ENCODE data around the gene DNAJB8.

The DNAJB8 gene

GRCh38 chr3:128497305-128498126 is 30.8 kb upstream of the DNAJB8 start:
- H3K9me3 Mint-ChIP-seq = peaks cover 4% of the 10 kb centered on the region
- peak; percentile 40 for TF ChIP-seq CTCF (IDR thresholded peaks at IDR 0.05)
- H3K4me3 Mint-ChIP-seq = peak overlapping the region; percentile 78
- H3K36me3 Mint-ChIP-seq (ENCODE audit: low read depth) = no peaks in the 10 kb centered on the region
- H3K27ac Mint-ChIP-seq = no peak overlapping the region
- peak; percentile 94 for DNase-seq
- peaks cover 11% of the 10 kb centered on the region for H3K4me1 Mint-ChIP-seq
- peaks cover 96% of the 10 kb centered on the region for H3K27me3 Mint-ChIP-seq (ENCODE audit: low read depth, poor library complexity)

DNA sequence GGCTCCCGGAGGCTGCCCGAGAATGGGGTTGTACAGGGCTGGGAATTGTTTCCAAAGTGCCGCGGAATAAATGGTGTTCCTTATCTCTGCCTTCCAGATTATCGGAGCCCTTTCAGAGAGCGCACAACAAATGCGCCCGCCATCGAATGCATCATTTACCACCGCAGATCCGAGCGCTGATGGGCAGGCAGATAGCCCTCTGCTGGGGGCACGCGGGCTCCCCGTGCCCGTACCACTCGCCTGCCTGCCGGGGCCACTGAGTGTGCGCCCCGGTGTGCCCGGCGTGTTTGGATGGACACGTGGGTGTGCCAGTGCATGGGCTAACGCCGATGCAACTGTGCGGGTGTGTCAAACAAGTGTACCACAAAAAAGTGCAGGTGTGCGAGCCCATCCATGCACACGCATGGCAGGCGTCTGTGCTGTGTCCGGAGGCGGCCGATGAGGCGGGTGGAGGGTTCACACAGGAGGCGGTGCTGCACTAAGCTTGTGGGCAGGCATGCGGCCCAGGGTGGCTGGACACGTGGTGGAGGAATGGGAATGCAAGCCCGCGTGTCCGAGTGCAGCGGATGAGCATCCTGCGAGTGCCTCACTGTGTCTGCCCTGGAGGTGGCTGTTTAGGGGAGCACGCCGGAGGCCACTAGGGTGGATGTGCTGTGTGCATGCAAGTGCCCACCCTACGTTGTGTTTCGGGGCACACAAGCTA is 30.1 kb upstream of the DNAJB8 start:
- Mint-ChIP-seq H3K27me3 (ENCODE audit: low read depth, poor library complexity) (peaks cover 100% of the 10 kb centered on the region), H3K36me3 (ENCODE audit: low read depth) (no peaks in the 10 kb centered on the region), H3K27ac (no peak overlapping the region), H3K9me3 (no peaks in the 10 kb centered on the region), H3K4me1 (peaks cover 15% of the 10 kb centered on the region), H3K4me3 (peak overlapping the region; percentile 78)
- DNase-seq = no peak
- TF ChIP-seq CTCF (IDR thresholded peaks at IDR 0.05) = no peak

GRCh38 chr3:128496019-128496601 is 29.4 kb upstream of the DNAJB8 start:
- Mint-ChIP-seq H3K4me3 (peak overlapping the region; percentile 62), H3K36me3 (ENCODE audit: low read depth) (no peaks in the 10 kb centered on the region), H3K4me1 (peaks cover 20% of the 10 kb centered on the region), H3K9me3 (no peaks in the 10 kb centered on the region), H3K27ac (no peak overlapping the region), H3K27me3 (ENCODE audit: low read depth, poor library complexity) (peaks cover 100% of the 10 kb centered on the region)
- no peak for DNase-seq
- no peak for TF ChIP-seq CTCF (IDR thresholded peaks at IDR 0.05)

DNA sequence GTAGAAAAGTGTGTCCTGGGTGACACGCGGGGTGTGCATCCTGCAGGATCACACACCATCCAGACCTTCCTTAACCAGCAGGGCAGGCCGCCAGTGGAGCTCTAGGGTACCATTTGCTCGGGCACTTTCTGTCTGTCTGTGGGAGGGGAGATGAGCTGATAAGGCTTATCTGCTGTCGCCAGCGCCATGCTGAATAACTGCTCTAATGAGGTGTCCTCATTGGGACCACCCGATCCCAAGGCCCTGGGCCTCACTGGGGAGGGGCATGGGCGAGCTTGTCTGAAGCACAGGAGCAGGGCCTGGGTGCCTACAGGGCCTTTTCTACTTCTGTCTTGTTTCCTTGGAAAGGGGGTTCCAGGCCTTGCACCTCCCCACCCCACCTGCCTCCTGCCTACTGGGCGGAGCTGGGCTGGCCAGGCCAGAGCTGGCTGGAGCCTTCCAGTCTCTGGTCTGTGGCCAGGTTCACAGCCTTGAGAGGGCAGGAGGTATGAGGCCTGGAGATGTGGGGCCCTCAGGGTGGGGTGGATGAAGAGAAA is 28.8 kb upstream of the DNAJB8 start:
- Mint-ChIP-seq H3K9me3 (no peaks in the 10 kb centered on the region), H3K4me3 (no peak overlapping the region), H3K36me3 (ENCODE audit: low read depth) (no peaks in the 10 kb centered on the region), H3K27ac (no peak overlapping the region), H3K27me3 (ENCODE audit: low read depth, poor library complexity) (peaks cover 100% of the 10 kb centered on the region), H3K4me1 (peaks cover 25% of the 10 kb centered on the region)
- no peak for TF ChIP-seq CTCF (IDR thresholded peaks at IDR 0.05)
- DNase-seq = no peak

DNA sequence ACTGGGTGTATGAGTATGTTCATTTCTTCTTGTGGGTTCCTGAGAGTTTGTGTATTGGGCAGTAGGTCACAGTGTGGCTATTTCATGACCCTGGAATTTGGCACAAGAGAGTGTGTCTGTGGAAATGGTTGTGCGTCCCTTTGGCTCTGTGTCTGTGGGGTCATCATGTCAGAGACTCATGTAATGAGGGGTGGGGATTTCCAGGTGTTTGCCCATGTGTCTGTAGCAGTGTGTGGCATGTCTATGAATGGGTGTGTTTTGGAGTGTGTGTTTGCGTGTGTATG is 27.6 kb upstream of the DNAJB8 start:
- Mint-ChIP-seq H3K27ac (no peak overlapping the region), H3K9me3 (no peaks in the 10 kb centered on the region), H3K36me3 (ENCODE audit: low read depth) (no peaks in the 10 kb centered on the region), H3K4me1 (peaks cover 35% of the 10 kb centered on the region), H3K4me3 (no peak overlapping the region), H3K27me3 (ENCODE audit: low read depth, poor library complexity) (peaks cover 100% of the 10 kb centered on the region)
- no peak for DNase-seq
- no peak for TF ChIP-seq CTCF (IDR thresholded peaks at IDR 0.05)
